GM12878 (cell line): ENCODE data around the gene DAB2. TPM values are rescaled to one million over a fixed set of nuclear protein-coding genes. Genes with fewer than 3 reads are reported as not detected.

Source experiments
- ATAC-seq: fragments of 200-7000 bp; cut with Tn5 transposase; 3 replicates; pipeline ENCODE4 v1.9.1; 2020; ENCODE audit warnings: mild to moderate bottlenecking, moderate library complexity
- BruUV-seq: library from RNA; stranded (reverse); fragments of 400-500 nt; replicated peaks from 2 replicates; lab custom pipeline; 2021; lab: Mats Ljungman, UMichigan
- CTCF ChIA-PET: fragments of 300-600 bp; sonication (Branson Sonifier 250); formaldehyde crosslinking; extraction: SDS; loops from one replicate; lab custom pipeline; 2021; ENCODE audit warnings: inconsistent platforms; lab: Yijun Ruan, JAX
- POLR2A ChIA-PET: fragments of 350-600 bp; formaldehyde crosslinking; extraction: SDS; loops from one replicate; lab custom pipeline; 2021; ENCODE audit warnings: inconsistent platforms; lab: Charles Lee
- RAD21 ChIA-PET: fragments of 300-600 bp; sonication (Branson Sonifier 250); formaldehyde crosslinking; loops from one replicate; lab custom pipeline; 2023; ENCODE audit warnings: antibody characterized with exemption; ENCODE audit not compliant: unreplicated experiment; lab: Charles Lee
- SMC1A ChIA-PET: fragments of 300-600 bp; sonication (Branson Sonifier 250); formaldehyde crosslinking; loops from one replicate; lab custom pipeline; 2023; ENCODE audit not compliant: unreplicated experiment, uncharacterized antibody; lab: Charles Lee
- DNase-seq: peaks from one replicate; pipeline ENCODE4 v3.0.0-alpha.2; 2011; ENCODE audit warnings: low read depth, low spot score
- FAIRE-seq: peaks from 3 replicates; lab custom pipeline; 2011; peaks lifted over from hg19 to GRCh38; lab: Jason Lieb, UNC
- H2AFZ ChIP-seq: 2 replicates; pipeline ENCODE4 v1.6.0; 2011; ENCODE audit warnings: low read depth, low read length, control low read depth; ENCODE audit not compliant: control insufficient read depth
- H3K27ac ChIP-seq: 2 replicates; pipeline ENCODE4 v1.5.1; 2011; ENCODE audit warnings: control low read depth; ENCODE audit not compliant: control insufficient read depth, insufficient read depth
- H3K27me3 ChIP-seq, 2 experiments: replicated peaks in 1 of 2; 2 replicates each; pipeline versions ENCODE4 v1.6.0 to v1.6.1; 2011; ENCODE audit warnings: low read length in 1 of 2; ENCODE audit not compliant: control insufficient read depth in 2 of 2, insufficient read depth in 2 of 2
- H3K36me3 ChIP-seq, 2 experiments: 2 replicates each; pipeline ENCODE4 v1.5.1; 2011; ENCODE audit warnings: low read length in 1 of 2; ENCODE audit not compliant: control insufficient read depth in 2 of 2, insufficient read depth in 2 of 2
- H3K4me1 ChIP-seq: 2 replicates; pipeline ENCODE4 v1.6.1; 2011; ENCODE audit warnings: mild to moderate bottlenecking, low read length, moderate library complexity, mixed read lengths; ENCODE audit not compliant: control insufficient read depth, insufficient read depth
- H3K4me2 ChIP-seq: 2 replicates; pipeline ENCODE4 v1.6.0; 2011; ENCODE audit warnings: control low read depth; ENCODE audit not compliant: control insufficient read depth, insufficient read depth
- H3K4me3 ChIP-seq: fragments of 200-600 bp; sonication (generic); 2 replicates; pipeline ENCODE4 v1.5.1; 2016
- H3K79me2 ChIP-seq: 2 replicates; pipeline ENCODE4 v1.6.0; 2011; ENCODE audit warnings: low read length; ENCODE audit not compliant: control insufficient read depth, insufficient read depth
- H3K9ac ChIP-seq: 2 replicates; pipeline ENCODE4 v1.8.0; 2011; ENCODE audit warnings: low read length, control low read depth, mixed read lengths; ENCODE audit not compliant: control insufficient read depth, insufficient read depth
- H3K9me3 ChIP-seq: replicated peaks from 3 replicates; pipeline ENCODE4 v1.5.1; 2011; ENCODE audit warnings: mild to moderate bottlenecking, low read length; ENCODE audit not compliant: control insufficient read depth, insufficient read depth
- H4K20me1 ChIP-seq: 2 replicates; pipeline ENCODE4 v1.6.0; 2011; ENCODE audit not compliant: control insufficient read depth, insufficient read depth
- BACH1 ChIP-seq: fragments of 450-650 bp; IDR thresholded peaks from 2 replicates; pipeline ENCODE4 v1.6.1; 2017; ENCODE audit warnings: mild to moderate bottlenecking, borderline replicate concordance
- IKZF1 ChIP-seq: fragments of 450-650 bp; conservative IDR thresholded peaks from 2 replicates; pipeline ENCODE4 v1.6.1; 2017; ENCODE audit warnings: antibody characterized with exemption, mild to moderate bottlenecking
- KLF5 ChIP-seq: fragments of 450-650 bp; IDR thresholded peaks from 2 replicates; pipeline ENCODE4 v1.6.1; 2014; ENCODE audit warnings: mild to moderate bottlenecking; ENCODE audit not compliant: partially characterized antibody
- MTA2 ChIP-seq: fragments of 450-650 bp; IDR thresholded peaks from 2 replicates; pipeline ENCODE4 v1.6.1; 2016; ENCODE audit warnings: low read depth, mild to moderate bottlenecking, moderate library complexity
- NFYB ChIP-seq: IDR thresholded peaks from 2 replicates; pipeline ENCODE4 v1.6.1; 2011; ENCODE audit warnings: low read depth, mild to moderate bottlenecking, low read length, improper control_type of control experiment, moderate library complexity; ENCODE audit not compliant: insufficient read depth
- NR2F1 ChIP-seq: fragments of 450-650 bp; conservative IDR thresholded peaks from 2 replicates; pipeline ENCODE4 v1.6.1; 2017; ENCODE audit warnings: mild to moderate bottlenecking
- PKNOX1 ChIP-seq: fragments of 450-650 bp; IDR thresholded peaks from 2 replicates; pipeline ENCODE4 v1.6.1; 2016; ENCODE audit warnings: mild to moderate bottlenecking
- RELA ChIP-seq: fragments of 450-650 bp; IDR thresholded peaks from 2 replicates; pipeline ENCODE4 v1.8.0; 2014; ENCODE audit warnings: borderline replicate concordance; ENCODE audit not compliant: partially characterized antibody
- USF2 ChIP-seq: IDR thresholded peaks from 2 replicates; pipeline ENCODE4 v1.6.1; 2011; ENCODE audit warnings: low read depth, low read length, improper control_type of control experiment, borderline replicate concordance
- in situ Hi-C: fragments of 300-500 bp; cut with MboI; formaldehyde crosslinking; loops from 9 replicates; pipeline ENCODE4 v1.14.3; 2018; ENCODE audit warnings: mixed read lengths
- intact Hi-C: fragments of 100-400 bp; cut with micrococcal nuclease; formaldehyde crosslinking; loops from one replicate; pipeline ENCODE4 v1.14.2; 2022; ENCODE audit not compliant: unreplicated experiment
- polyA plus RNA-seq, 11 experiments: library from polyadenylated mRNA; depleted of rRNA in 4 of 11; unstranded in 6 of 11; stranded (reverse) in 5 of 11; fragments of >200 nt; fragmentation: Nextera tagmentation in 4 of 11; fragmentation: Illumina TruSeq in 1 of 11; extraction: Ambion mirVana in 4 of 11; extraction: Trizol in 1 of 11; gene quantifications; 1 replicate in 1 of 11; 2 replicates in 10 of 11; pipeline versions ENCODE4 v1.2.1 to v1.2.3, GENCODE V29; 2011 to 2016; ENCODE audit warnings: inconsistent platforms in 2 of 11, missing spikeins in 2 of 11, low read depth in 1 of 11
- total RNA-seq, 4 experiments: library from RNA; depleted of rRNA in 3 of 4; stranded (reverse); fragments of >200 nt in 3 of 4; fragmentation: Illumina TruSeq in 1 of 4; extraction: Trizol in 1 of 4; gene quantifications; 2 replicates each; pipeline versions ENCODE4 v1.2.1 to v1.2.3, GENCODE V29; 2013 to 2021
- TF ChIP-seq, protein P1 (sequence below): fragments of 450-650 bp; conservative IDR thresholded peaks from 2 replicates; pipeline ENCODE4 v1.6.1; 2017; ENCODE audit warnings: mild to moderate bottlenecking, moderate library complexity

DAB2 gene
- total and polyA plus RNA-seq, 10 of the 15 experiments (the other 5 are each of a cell fraction or from before 2014, with no cell fraction given), result 0.05 to 0.23 (median 0.11) TPM; not detected in 7

DNA sequence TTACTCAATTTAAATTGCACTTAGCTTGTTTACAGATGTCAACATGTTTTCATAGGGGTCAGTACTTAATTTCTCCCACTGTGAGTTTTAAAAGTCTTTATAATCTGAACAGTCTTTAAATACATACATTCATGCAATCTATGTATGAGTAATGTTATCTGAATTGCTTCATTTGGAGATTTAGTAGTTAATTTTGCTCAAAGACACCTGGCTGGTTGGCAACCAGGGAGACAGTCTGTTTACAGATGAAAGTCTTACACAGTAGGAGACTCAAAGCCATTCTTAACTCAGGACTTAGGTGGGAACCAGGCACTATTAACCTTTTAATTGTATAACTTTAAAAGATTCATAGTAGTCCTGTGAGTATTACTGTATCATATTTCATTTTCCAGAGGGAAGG lies 29.3 kb downstream of the DAB2 start:
- BruUV-seq, result no TSS peak
- ChIA-PET SMC1A (interaction anchor here (1.0 kb wide), 1 partner anchor 9 kb away, joined by 3 read pairs; no protein-coding TSS in a partner anchor), POLR2A (no interaction called here), RAD21 (no interaction called here), CTCF (interaction anchor here (1.0 kb wide), 2 partner anchors 20 to 152 kb away, joined by 4 read pairs; no protein-coding TSS in a partner anchor)
- Histone ChIP-seq H3K36me3 (no peaks in the 10 kb centered on the region), H3K4me3 (no peak overlapping the region), H3K4me2 (no peak overlapping the region), H3K9me3 (no peaks in the 10 kb centered on the region), H3K9ac (no peak overlapping the region), H2AFZ (no peak overlapping the region), H3K27ac (no peak overlapping the region), H3K79me2 (no peaks in the 10 kb centered on the region), H3K4me1 (no peaks in the 10 kb centered on the region), H4K20me1 (no peaks in the 10 kb centered on the region), H3K27me3 (no peaks in the 10 kb centered on the region)
- FAIRE-seq, result no peak
- TF ChIP-seq NR2F1 (no peak), USF2 (no peak), IKZF1 (no peak), RELA (no peak), KLF5 (no peak), PKNOX1 (no peak), MTA2 (no peak), NFYB (no peak), BACH1 (no peak)
- TF ChIP-seq, protein P1, sequence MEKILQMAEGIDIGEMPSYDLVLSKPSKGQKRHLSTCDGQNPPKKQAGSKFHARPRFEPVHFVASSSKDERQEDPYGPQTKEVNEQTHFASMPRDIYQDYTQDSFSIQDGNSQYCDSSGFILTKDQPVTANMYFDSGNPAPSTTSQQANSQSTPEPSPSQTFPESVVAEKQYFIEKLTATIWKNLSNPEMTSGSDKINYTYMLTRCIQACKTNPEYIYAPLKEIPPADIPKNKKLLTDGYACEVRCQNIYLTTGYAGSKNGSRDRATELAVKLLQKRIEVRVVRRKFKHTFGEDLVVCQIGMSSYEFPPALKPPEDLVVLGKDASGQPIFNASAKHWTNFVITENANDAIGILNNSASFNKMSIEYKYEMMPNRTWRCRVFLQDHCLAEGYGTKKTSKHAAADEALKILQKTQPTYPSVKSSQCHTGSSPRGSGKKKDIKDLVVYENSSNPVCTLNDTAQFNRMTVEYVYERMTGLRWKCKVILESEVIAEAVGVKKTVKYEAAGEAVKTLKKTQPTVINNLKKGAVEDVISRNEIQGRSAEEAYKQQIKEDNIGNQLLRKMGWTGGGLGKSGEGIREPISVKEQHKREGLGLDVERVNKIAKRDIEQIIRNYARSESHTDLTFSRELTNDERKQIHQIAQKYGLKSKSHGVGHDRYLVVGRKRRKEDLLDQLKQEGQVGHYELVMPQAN, result no peak
- in situ Hi-C loops, result no loop called here
- no peak for DNase-seq
- intact Hi-C loops, result no loop called here
- no peak for ATAC-seq
